Measurements from ENCODE around the gene PPFIBP2.

Gene PPFIBP2

GRCh38 chr11:7614656-7615055 lies 100.9 kb downstream of the PPFIBP2 start:
- no peak for TF ChIP-seq CTCF (IDR thresholded peaks at IDR 0.05; ENCODE audit: borderline replicate concordance, control extremely low read depth, extremely low read depth, insufficient read depth, missing control alignments)
- in situ Hi-C loops (cut with MboI; ENCODE audit: low sequenced_read_pairs, unreplicated experiment) = no loop called here
- DNase-seq (ENCODE audit: low spot score) = no peak

- DNase-seq (ENCODE audit: low spot score) = no peak
- TF ChIP-seq CTCF (IDR thresholded peaks at IDR 0.05; ENCODE audit: borderline replicate concordance, control extremely low read depth, extremely low read depth, insufficient read depth, missing control alignments) = no peak
- in situ Hi-C loops (cut with MboI; ENCODE audit: low sequenced_read_pairs, unreplicated experiment) = no loop called here
Observed at GRCh38 chr11:7617032-7617431, 103.2 kb downstream of the PPFIBP2 start.

- no peak for DNase-seq (ENCODE audit: low spot score)
- TF ChIP-seq CTCF (IDR thresholded peaks at IDR 0.05; ENCODE audit: borderline replicate concordance, control extremely low read depth, extremely low read depth, insufficient read depth, missing control alignments) = no peak
- in situ Hi-C loops (cut with MboI; ENCODE audit: low sequenced_read_pairs, unreplicated experiment) = no loop called here
Observed at GRCh38 chr11:7619322-7619721, 105.5 kb downstream of the PPFIBP2 start.

GRCh38 chr11:7621090-7621489 lies 107.3 kb downstream of the PPFIBP2 start:
- DNase-seq (ENCODE audit: low spot score) = no peak
- TF ChIP-seq CTCF (IDR thresholded peaks at IDR 0.05; ENCODE audit: borderline replicate concordance, control extremely low read depth, extremely low read depth, insufficient read depth, missing control alignments) = no peak
- in situ Hi-C loops (cut with MboI; ENCODE audit: low sequenced_read_pairs, unreplicated experiment) = no loop called here

GRCh38 chr11:7621554-7621953 lies 107.8 kb downstream of the PPFIBP2 start:
- in situ Hi-C loops (cut with MboI; ENCODE audit: low sequenced_read_pairs, unreplicated experiment) = no loop called here

GRCh38 chr11:7622721-7623120 lies 108.9 kb downstream of the PPFIBP2 start:
- TF ChIP-seq CTCF (IDR thresholded peaks at IDR 0.05; ENCODE audit: borderline replicate concordance, control extremely low read depth, extremely low read depth, insufficient read depth, missing control alignments) = no peak
- no peak for DNase-seq (ENCODE audit: low spot score)
- in situ Hi-C loops (cut with MboI; ENCODE audit: low sequenced_read_pairs, unreplicated experiment) = no loop called here

More at GRCh38 chr11:7621554-7621953, 107.8 kb downstream of the PPFIBP2 start:
- no peak for TF ChIP-seq CTCF (IDR thresholded peaks at IDR 0.05; ENCODE audit: borderline replicate concordance, control extremely low read depth, extremely low read depth, insufficient read depth, missing control alignments)
- no peak for DNase-seq (ENCODE audit: low spot score)

- in situ Hi-C loops (cut with MboI; ENCODE audit: low sequenced_read_pairs, unreplicated experiment) = no loop called here
- no peak for TF ChIP-seq CTCF (IDR thresholded peaks at IDR 0.05; ENCODE audit: borderline replicate concordance, control extremely low read depth, extremely low read depth, insufficient read depth, missing control alignments)
- DNase-seq (ENCODE audit: low spot score) = no peak
Observed at GRCh38 chr11:7628660-7629059, 114.9 kb downstream of the PPFIBP2 start.
